Measurements from ENCODE around the gene TRIM27. TPM values are rescaled to one million over a fixed set of nuclear protein-coding genes. Genes with fewer than 3 reads are reported as not detected.
"Not testable (repeated sequence)": the region's sequence is repeated elsewhere in the genome, so short reads cannot be mapped to it uniquely, and the experiment has no call there.

The TRIM27 gene
- total RNA-seq, 1 donor from 2014 or later, result 64.8 TPM

GRCh38 chr6:28868873-28869272 is 54.9 kb downstream of the TRIM27 start:
- CTCF ChIA-PET, result no interaction called here
- Mint-ChIP-seq H3K4me3 (no peak overlapping the region), H3K27ac (no peak overlapping the region)

DNA sequence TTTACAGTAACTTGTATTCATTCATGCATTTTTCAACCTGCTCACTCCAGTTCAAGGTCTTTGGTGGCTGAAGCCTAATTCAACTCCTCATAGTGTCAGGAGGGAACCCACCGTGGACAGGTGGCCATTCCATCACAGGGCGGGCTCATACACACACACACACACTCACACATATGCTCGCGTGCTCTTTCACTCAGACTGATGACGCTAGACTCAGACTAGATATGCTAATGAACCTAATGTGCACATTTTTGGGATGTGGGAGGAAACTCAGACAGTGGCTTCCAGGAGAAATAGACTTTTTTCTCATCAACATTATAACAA is 56.7 kb downstream of the TRIM27 start:
- TF ChIP-seq, protein P1, sequence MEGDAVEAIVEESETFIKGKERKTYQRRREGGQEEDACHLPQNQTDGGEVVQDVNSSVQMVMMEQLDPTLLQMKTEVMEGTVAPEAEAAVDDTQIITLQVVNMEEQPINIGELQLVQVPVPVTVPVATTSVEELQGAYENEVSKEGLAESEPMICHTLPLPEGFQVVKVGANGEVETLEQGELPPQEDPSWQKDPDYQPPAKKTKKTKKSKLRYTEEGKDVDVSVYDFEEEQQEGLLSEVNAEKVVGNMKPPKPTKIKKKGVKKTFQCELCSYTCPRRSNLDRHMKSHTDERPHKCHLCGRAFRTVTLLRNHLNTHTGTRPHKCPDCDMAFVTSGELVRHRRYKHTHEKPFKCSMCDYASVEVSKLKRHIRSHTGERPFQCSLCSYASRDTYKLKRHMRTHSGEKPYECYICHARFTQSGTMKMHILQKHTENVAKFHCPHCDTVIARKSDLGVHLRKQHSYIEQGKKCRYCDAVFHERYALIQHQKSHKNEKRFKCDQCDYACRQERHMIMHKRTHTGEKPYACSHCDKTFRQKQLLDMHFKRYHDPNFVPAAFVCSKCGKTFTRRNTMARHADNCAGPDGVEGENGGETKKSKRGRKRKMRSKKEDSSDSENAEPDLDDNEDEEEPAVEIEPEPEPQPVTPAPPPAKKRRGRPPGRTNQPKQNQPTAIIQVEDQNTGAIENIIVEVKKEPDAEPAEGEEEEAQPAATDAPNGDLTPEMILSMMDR (IDR thresholded peaks at IDR 0.05), result no peak
- Mint-ChIP-seq H3K27me3 (peaks cover 4% of the 10 kb centered on the region), H3K36me3 (ENCODE audit: low read depth) (peaks cover 12% of the 10 kb centered on the region), H3K27ac (peak overlapping the region; percentile 91), H3K4me3 (peak overlapping the region; percentile 90), H3K9me3 (peaks cover 17% of the 10 kb centered on the region), H3K4me1 (peaks cover 27% of the 10 kb centered on the region)
- ChIA-PET POLR2A (interaction anchor here (0.7 to 2.5 kb wide), 15 partner anchors 8 to 1720 kb away, joined by 3 to 33 read pairs (median 8); partner anchors contain the start of gene TRIM27), CTCF (interaction anchor here (0.6 to 1.7 kb wide), 3 partner anchors 29 to 1690 kb away, joined by 3 to 8 read pairs (median 7); no protein-coding TSS in a partner anchor)
- intact Hi-C loops (cut with micrococcal nuclease), result loop anchor here (2.0 to 10.0 kb wide), 4 partner anchors 1112 to 1734 kb away; partner anchors contain the start of gene ZNF184
- DNase-seq (no peak), ATAC-seq (ENCODE audit: low read depth) (peak; percentile 12)

More at GRCh38 chr6:28868873-28869272, 54.9 kb downstream of the TRIM27 start:
- DNase-seq (no peak), ATAC-seq (ENCODE audit: low read depth) (no peak)
- intact Hi-C loops (cut with micrococcal nuclease), result loop anchor here (10.0 kb wide), 3 partner anchors 1114 to 1694 kb away; partner anchors contain the start of gene ZNF184
- peaks cover under 1% of the 10 kb centered on the region for H3K27me3 Mint-ChIP-seq
- H3K4me1 Mint-ChIP-seq, result peaks cover 15% of the 10 kb centered on the region
- POLR2A ChIA-PET, result interaction anchor here (1.9 kb wide), 1 partner anchor 27 kb away, joined by 7 read pairs; no protein-coding TSS in a partner anchor
- peaks cover 10% of the 10 kb centered on the region for H3K9me3 Mint-ChIP-seq
- TF ChIP-seq, protein P1 (IDR thresholded peaks at IDR 0.05), result no peak
- peaks cover 9% of the 10 kb centered on the region for H3K36me3 Mint-ChIP-seq (ENCODE audit: low read depth)

GRCh38 chr6:28866205-28867085 is 57.3 kb downstream of the TRIM27 start:
- intact Hi-C loops (cut with micrococcal nuclease), result loop anchor here (1.0 to 10.0 kb wide), 9 partner anchors 15 to 1734 kb away; partner anchors contain the start of genes TRIM27 and ZNF184
- ChIA-PET CTCF (interaction anchor here (0.5 to 1.7 kb wide), 5 partner anchors 27 to 1690 kb away, joined by 3 to 8 read pairs (median 5); no protein-coding TSS in a partner anchor), POLR2A (interaction anchor here (0.7 to 2.5 kb wide), 20 partner anchors 9 to 1734 kb away, joined by 3 to 33 read pairs (median 6); partner anchors contain the start of genes TRIM27 and ZSCAN26)
- not testable (repeated sequence) for H3K27me3 Mint-ChIP-seq
- DNase-seq (peak; percentile 77), ATAC-seq (ENCODE audit: low read depth) (peak; percentile 73)
- H3K9me3 Mint-ChIP-seq, result peaks cover 20% of the 10 kb centered on the region
- H3K36me3 Mint-ChIP-seq (ENCODE audit: low read depth), result peaks cover 12% of the 10 kb centered on the region
- H3K27ac Mint-ChIP-seq, result peak overlapping the region; percentile 91
- H3K4me3 Mint-ChIP-seq, result peak overlapping the region; percentile 90
- H3K4me1 Mint-ChIP-seq, result peaks cover 27% of the 10 kb centered on the region

DNA sequence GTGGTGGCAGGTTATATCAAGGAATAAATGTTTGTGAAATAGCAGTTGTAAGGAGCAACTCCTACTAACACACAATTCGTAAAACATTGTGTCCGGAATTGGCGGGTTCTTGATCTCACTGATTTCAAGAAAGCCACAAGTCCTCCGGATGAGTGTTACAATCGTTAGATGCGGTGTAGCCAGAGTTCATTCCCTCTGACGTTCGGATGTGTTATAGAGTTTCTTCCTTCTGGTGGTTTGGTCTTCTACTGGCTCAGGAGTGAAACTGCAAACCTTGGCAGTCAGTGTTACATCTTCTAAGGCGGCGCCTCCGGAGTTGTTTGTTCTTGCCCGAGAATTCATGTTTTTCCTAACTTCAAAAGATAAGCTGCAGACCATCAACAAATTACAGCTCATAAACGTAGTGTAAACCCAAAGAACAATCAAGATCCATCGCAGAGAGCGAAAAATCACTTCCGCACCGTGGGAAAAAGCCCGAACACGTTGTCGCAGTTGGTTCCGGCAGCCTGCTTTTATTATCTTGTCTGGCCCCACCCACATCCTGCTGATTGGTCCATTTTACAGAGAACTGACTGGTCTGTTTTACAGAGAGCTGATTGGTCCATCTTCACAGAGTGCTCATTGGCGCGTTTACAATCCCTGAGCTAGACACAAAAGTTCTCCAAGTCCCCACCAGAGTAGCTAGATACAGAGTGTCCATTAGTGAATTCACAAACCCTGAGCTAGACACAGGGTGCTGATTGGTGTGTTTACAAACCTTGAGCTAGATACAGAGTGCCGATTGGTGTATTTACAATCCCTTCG is 58.2 kb downstream of the TRIM27 start:
- H3K4me1 Mint-ChIP-seq, result peaks cover 27% of the 10 kb centered on the region
- ATAC-seq (ENCODE audit: low read depth), result peak; percentile 2
- H3K4me3 Mint-ChIP-seq, result peak overlapping the region; percentile 90
- H3K36me3 Mint-ChIP-seq (ENCODE audit: low read depth), result peaks cover 12% of the 10 kb centered on the region
- H3K27ac Mint-ChIP-seq, result peak overlapping the region; percentile 91
- ChIA-PET CTCF (interaction anchor here (0.5 to 1.7 kb wide), 4 partner anchors 26 to 1427 kb away, joined by 3 to 8 read pairs (median 6); no protein-coding TSS in a partner anchor), POLR2A (interaction anchor here (0.7 to 2.5 kb wide), 19 partner anchors 10 to 1733 kb away, joined by 3 to 33 read pairs (median 6); partner anchors contain the start of genes TRIM27 and ZSCAN26)
- intact Hi-C loops (cut with micrococcal nuclease), result loop anchor here (1.0 to 10.0 kb wide), 9 partner anchors 16 to 1733 kb away; partner anchors contain the start of genes TRIM27 and ZNF184
- no peak for DNase-seq
- TF ChIP-seq, protein P1 (IDR thresholded peaks at IDR 0.05), result no peak
- peaks cover 4% of the 10 kb centered on the region for H3K27me3 Mint-ChIP-seq
- H3K9me3 Mint-ChIP-seq, result peaks cover 20% of the 10 kb centered on the region

DNA sequence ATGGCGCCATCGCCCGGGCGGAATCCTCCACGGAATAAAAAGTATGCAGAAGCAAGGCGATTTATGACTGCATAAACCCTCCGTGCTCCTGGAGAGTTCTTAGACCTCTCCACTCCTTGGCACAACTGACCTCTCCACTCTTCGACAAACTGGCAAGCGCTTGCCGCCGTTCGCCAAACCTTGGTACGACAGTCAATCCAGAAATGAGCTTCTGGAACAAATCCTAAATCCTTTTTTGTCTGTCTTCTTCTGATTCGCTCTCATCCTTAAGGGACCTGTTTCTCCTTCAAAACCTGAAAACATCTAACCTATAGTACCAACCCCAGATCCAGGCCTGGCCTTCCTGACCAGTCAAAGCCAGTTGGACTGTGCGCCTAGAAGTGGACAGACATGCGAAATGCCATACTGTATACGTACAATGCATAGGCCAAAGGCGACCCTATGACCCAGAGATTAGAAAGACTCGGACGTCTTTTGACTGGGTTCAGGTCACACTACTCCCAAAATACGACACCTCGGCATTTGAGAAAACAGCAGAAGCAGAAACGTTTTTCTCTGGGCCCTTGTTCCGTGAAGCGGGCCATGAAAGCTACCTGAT is 59.4 kb downstream of the TRIM27 start:
- intact Hi-C loops (cut with micrococcal nuclease), result loop anchor here (1.0 to 10.0 kb wide), 5 partner anchors 153 to 1690 kb away; partner anchors contain the start of gene ZNF184
- CTCF ChIA-PET, result no interaction called here
- Mint-ChIP-seq H3K4me3 (peak overlapping the region; percentile 85), H3K9me3 (peaks cover 20% of the 10 kb centered on the region), H3K4me1 (peaks cover 27% of the 10 kb centered on the region), H3K36me3 (ENCODE audit: low read depth) (peaks cover 12% of the 10 kb centered on the region), H3K27me3 (peaks cover 4% of the 10 kb centered on the region), H3K27ac (peak overlapping the region; percentile 90)
- DNase-seq (no peak), ATAC-seq (ENCODE audit: low read depth) (no peak)
- TF ChIP-seq, protein P1 (IDR thresholded peaks at IDR 0.05), result no peak
- POLR2A ChIA-PET, result no interaction called here
